Choroid plexus epithelial cell (primary cell): Measurements from ENCODE around the gene NFYA.
A peak's percentile ranks its signal among the peaks of the same experiment; 100 is the strongest.

Experiments used
- DNase-seq: peaks from one replicate; pipeline ENCODE4 v3.0.0-alpha.2; 2010; ENCODE audit warnings: low read depth
- H3K4me3 ChIP-seq: 2 replicates; pipeline ENCODE4 v1.5.1; 2011; ENCODE audit warnings: low read depth, mild to moderate bottlenecking, control low read depth, low read length, moderate library complexity
- TF ChIP-seq, protein P1 (sequence below): conservative IDR thresholded peaks from 2 replicates; pipeline ENCODE4 v1.5.1; 2011; ENCODE audit warnings: low read depth, mild to moderate bottlenecking, control low read depth, inconsistent platforms, low read length, moderate library complexity

The NFYA gene

DNA sequence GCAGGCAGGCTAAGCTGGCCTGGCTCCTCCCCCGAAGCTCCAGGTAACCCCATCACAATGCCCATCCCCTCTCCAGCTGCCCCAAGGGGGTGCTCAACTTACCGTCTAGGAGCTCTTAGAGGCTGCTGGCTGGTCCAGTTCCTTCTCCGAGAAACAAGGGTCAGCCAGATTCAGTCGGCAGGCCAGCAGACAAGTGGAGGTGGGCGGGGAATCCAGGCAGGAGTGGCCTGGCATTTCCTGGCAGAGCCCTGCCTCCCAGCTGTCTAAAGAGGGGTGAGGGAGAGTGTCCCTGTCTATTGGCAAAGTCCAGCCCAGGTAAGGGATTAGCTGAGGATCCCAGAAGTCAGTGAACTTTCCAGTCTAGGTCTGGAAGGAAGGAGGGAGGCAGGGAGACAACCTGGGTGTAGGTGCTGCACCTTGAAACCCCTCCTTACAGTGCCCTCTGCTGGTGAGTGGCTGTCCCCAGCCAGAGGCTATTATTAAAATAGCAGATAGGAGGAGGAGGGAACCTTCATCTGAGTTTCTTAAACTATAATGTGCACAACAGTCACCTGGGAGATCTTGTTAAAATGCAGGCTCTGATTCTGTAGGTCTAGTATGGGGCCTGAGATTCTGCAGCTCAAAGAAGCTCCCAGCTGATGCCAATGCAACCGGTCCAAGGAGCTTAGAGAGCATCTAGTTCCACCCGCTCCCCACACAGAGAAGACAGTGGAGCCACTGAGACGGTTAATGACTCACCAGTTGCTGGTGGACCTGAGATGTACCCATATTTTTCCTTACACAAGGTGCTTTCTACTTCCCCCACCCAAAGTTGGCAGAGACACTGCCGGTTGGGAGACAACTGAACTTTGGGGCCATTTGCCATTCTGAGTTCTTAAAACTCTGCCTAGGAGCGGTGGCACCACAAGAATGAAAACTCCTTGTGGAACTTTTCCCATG, 33.4 kb upstream of the NFYA start, which contains the start of gene UNC5CL:
Gene UNC5CL (minus strand): TSS at position 162 of the 939 bp plus-strand sequence. CDS start 4,147 bp downstream, outside the sequence.
- no peak within 1 kb of the TSS for H3K4me3 ChIP-seq
- TF ChIP-seq, protein P1, sequence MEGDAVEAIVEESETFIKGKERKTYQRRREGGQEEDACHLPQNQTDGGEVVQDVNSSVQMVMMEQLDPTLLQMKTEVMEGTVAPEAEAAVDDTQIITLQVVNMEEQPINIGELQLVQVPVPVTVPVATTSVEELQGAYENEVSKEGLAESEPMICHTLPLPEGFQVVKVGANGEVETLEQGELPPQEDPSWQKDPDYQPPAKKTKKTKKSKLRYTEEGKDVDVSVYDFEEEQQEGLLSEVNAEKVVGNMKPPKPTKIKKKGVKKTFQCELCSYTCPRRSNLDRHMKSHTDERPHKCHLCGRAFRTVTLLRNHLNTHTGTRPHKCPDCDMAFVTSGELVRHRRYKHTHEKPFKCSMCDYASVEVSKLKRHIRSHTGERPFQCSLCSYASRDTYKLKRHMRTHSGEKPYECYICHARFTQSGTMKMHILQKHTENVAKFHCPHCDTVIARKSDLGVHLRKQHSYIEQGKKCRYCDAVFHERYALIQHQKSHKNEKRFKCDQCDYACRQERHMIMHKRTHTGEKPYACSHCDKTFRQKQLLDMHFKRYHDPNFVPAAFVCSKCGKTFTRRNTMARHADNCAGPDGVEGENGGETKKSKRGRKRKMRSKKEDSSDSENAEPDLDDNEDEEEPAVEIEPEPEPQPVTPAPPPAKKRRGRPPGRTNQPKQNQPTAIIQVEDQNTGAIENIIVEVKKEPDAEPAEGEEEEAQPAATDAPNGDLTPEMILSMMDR = peak; percentile 86
- peak; percentile 54 for DNase-seq

DNA sequence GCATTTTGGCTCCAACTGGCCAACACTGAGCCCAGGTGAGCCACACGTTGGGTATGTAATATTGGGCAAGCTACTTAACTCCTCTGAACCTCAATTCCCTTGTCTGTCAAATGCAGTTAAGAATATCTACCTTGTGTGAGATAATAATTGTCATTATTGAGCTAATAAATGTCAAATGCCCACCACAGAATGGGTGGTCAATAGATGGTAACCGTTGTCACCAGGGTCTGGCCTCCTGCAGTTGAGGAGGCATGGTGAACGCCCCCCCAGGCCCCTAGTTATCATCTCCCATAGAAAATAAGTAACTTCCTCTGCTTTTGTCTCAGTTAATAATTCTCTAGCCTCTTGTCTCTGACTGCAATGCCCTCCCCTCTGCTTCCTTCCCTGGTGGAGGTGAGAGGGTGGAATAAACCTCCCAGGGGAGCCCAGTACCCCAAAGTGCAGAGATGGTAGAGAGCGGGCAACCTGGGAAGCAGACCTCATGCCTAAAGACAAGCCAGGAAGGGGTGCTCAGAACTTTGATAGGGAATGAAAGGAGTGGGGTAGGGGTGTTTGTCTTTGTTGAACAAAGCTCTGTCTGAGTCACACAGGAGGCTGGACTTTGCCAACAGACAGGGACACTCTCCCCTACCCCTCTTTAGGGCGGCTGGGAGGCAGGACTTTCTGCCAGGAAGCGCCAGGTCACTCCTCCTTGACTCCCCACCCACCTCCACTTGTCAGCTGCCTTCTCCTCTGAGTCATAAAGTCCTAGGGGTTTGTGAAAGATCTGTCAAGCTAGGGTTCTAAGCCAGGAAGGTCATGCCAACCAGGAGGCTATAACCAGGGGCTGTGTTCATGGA, 32.5 kb upstream of the NFYA start:
- TF ChIP-seq, protein P1 = no peak
- DNase-seq = peak; percentile 11

GRCh38 chr6:41040940-41041536, 31.7 kb upstream of the NFYA start:
- TF ChIP-seq, protein P1 = no peak
- no peak for DNase-seq
- H3K4me3 ChIP-seq = no peak overlapping the region

More for the DNA sequence above, 32.5 kb upstream of the NFYA start:
- no peak overlapping the region for H3K4me3 ChIP-seq

GRCh38 chr6:41042226-41043055, 30.3 kb upstream of the NFYA start, which contains the start of gene TSPO2:
Gene TSPO2 (plus strand): TSS chr6:41042467. CDS start chr6:41042986, 519 bp downstream.
- DNase-seq = no peak
- TF ChIP-seq, protein P1 = no peak
- H3K4me3 ChIP-seq = no peak within 1 kb of the TSS

GRCh38 chr6:41043151-41043550, 29.6 kb upstream of the NFYA start:
- no peak for DNase-seq
- TF ChIP-seq, protein P1 = no peak
- H3K4me3 ChIP-seq = no peak overlapping the region

DNA sequence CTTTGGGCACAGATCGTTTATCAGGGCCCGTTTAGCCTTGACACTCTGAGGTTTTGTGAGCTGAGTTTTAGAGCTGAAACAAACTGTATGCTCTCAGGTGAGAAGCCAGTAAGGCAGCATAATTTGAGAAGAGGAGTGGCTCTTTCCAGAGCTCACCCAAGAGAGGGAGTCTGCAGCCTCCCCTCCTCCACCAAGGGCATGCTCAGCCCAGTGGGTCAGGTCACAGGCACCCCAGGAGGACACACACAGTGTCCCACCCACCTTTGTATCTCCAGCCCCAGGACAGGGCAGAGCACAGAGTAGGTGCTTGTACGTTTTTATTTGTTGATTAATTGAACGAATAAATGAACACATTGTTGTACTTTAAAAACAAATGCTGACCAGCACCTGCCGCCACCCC, 27.1 kb upstream of the NFYA start:
- no peak for DNase-seq
- TF ChIP-seq, protein P1 = no peak
- H3K4me3 ChIP-seq = no peak overlapping the region
